Measurements from ENCODE around the gene ATP6V1G2.
A peak's percentile ranks its signal among the peaks of the same experiment; 100 is the strongest.

Gene ATP6V1G2

GRCh38 chr6:31547727-31548543, 1.5 kb upstream of the ATP6V1G2 start:
- no peak for DNase-seq (ENCODE audit: low read depth)

DNA sequence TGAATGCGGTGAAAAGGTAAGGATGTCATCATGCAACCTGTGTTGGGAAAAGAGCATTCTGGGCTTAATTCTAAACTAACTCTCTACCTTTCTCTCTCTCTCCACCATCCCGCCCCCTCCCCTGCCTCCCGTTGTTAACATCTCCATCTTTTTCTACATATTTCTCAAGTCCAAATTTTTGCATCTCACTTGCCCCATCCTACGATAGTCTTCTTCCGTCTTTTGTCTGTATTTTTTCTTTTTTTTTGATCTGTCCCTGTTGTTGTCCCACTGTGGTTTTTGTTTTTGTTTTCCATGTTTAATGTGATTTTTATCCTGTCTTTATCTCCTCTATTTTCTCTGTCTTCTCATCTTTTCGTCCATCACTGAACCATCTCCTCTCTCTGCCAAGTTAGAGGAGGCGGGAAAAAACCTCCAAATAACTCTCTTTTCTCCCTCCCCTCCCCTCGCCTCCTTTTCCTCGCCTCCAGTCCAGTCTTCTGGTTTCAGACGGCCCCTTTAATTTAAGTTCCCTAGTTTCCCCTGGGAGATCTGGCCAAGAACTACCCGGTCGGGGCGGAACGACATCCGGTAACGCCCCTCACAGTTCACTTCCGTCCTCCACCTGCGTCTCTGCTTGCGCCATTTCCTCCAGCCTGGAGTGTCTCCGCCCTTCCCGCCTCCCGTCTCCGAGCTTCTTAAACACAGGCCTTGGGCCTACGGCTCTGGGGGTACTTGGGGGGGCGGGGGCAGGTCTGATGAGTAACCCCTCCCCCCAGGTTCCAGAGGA, 734 bp upstream of the ATP6V1G2 start, which contains the start of gene NFKBIL1:
Gene NFKBIL1 (plus strand): TSS at position 651 of the 769 bp plus-strand sequence. CDS start 87 bp downstream, at position 738.
- DNase-seq (ENCODE audit: low read depth) = peak; percentile 98

GRCh38 chr6:31545291-31545690, 1.1 kb downstream of the ATP6V1G2 start:
- no peak for DNase-seq (ENCODE audit: low read depth)

GRCh38 chr6:31544676-31545075, 1.7 kb downstream of the ATP6V1G2 start:
- DNase-seq (ENCODE audit: low read depth) = no peak

- no peak for DNase-seq (ENCODE audit: low read depth)
These were observed 2.8 kb downstream of the ATP6V1G2 start for GRCh38 chr6:31543639-31544038.

DNA sequence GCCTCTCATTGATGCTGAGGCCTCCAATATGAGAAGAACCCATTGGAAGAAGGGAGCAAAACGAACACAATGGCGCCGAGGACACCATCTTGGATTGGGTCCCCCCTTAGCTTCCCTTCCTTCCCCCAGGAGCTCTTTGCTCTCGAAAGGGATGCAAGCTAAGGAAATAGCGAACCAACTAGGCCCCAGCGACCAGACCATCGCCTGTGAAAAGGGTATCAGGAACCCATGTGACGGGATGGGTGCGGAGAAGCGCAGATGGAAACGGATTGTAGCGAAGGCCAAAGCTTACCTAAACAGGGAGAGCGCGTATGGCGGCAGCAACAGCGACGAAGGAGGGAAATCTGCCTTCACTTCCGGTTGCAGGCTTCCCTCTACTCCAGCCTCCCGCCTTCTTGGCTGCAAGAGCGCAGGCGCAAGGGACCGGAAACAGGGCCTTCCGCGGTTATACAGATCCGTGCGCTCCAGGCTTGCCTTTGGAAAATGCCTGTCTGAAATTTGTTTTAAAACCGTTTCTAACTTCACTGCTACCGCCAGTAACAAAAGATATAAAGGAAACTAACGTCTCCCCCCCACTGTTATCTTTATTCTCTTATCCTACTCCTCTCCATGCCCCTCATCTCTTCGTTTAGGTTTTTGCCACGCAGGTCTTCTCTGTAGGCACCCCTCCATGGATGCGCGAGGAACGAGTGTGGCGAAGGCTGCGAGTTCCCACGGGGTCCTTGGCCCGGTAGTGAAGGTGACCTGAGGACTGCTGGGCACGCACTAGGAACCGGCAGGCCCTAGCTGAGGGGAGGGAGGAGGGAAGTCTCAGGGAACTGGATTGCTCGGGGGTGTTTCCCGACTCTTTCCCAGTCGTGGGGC, 4.5 kb downstream of the ATP6V1G2 start, which contains the start of gene DDX39B:
Gene DDX39B (minus strand): TSS at position 346 of the 864 bp plus-strand sequence. CDS start 1,471 bp downstream, outside the sequence.
- peak; percentile 97 for DNase-seq (ENCODE audit: low read depth)

DNA sequence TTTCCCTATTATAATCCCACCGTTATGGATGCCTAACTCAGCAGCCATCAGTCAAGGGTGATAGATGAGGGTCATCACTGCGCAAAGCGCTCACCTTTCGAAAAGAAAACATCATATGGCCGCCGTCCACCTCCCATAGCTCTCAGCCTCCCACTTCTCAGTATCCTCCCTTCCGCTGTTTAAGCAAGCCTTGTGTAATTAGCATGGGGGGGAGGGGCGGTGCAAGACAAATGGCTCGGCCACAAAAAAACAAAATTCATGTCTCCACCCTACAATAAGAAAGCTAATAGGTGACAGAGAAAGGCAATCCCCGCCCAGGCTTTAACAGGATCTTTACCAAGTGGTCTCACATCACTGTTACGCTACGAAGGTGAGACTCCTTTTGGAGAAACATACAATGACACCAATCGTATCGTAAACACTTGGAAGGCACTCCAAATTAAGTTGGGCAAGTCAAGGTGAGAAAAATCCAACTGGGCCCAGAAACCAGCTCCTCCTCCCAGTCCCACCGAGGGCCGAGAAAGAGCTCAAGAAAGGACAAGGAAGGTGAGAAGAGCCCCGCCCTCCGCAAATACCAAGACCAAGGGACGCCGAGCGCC, 5.2 kb downstream of the ATP6V1G2 start:
- peak; percentile 67 for DNase-seq (ENCODE audit: low read depth)

DNA sequence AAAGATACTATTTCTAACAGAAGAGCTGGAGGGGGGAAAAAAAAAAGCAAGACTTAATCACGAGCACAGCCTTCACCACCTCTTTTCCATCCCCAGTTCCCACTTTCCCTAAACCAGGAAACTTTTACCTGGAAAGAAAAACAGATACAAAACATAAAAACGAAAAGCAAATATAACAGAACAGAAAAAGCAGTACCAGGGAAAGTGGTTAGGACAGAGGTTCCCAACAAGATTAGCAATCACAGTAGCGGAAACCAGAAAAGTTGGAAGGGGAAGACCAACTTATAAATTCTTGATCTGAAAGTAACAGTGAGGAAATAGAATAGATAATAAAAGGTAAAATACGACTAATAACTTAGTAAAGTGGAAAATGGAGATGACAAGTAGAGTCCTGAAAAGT, 5.8 kb downstream of the ATP6V1G2 start:
- no peak for DNase-seq (ENCODE audit: low read depth)

GRCh38 chr6:31538805-31539400, 7.5 kb downstream of the ATP6V1G2 start:
- DNase-seq (ENCODE audit: low read depth) = no peak

DNA sequence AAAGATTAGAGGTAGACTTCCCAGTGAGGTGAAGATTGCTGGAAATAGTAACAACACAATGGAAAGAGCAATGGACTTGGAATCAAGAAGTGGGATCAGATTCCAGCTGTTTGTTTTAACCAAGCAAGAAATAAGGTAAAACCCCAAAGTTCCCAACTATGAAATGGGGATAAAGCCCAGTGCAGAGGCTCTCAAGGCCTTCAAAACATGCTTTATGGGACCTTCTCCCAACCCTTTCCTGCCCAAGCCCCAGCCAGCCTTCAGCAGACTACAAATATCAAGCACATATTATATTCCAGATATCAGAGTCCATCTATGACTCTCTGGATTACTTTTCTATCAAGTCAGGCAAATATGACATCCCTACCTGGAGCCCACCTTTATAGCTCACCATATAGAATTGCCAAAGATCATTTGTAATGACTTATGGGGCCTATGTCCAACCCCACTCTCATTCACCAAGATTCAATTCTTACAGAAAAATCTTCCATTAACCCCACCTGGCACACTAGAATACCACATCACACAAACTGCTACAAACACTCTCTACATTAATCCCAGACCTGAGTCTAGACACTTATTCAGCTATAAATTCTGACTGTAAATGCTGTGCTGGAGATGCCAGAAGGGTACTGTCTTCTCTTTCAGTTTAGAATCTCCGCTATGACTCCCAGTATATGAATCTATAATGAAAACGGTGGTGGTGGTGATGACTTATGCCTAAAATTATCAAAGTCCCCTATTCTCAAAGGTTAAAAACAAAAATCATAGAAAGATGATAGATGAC, 10.7 kb downstream of the ATP6V1G2 start:
- DNase-seq (ENCODE audit: low read depth) = no peak

DNA sequence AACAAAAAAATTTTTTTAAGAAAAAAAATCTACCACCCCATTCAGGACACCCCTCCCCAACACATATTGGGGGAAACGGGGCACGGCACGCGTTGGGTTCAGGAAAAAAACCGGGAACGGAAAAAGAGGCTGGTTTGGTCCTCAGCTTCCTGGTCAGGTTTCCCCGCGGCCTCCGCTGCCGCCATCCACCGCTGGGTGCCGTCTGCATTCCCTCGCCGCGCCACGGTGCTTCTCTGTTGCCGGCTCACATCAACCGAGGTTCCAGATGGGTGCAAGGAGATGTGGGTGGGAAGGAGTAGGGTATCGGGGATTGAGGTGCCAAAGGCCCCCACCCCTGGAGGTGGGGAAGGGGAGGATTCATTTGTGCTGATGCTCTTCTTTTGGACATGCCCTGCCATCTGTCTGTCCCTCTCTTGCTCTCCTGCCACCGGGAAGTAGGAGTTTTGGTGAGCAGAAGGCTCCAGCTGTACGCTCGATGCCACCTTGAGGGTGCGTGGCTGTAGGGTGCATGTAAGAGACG, 11.8 kb downstream of the ATP6V1G2 start:
- no peak for DNase-seq (ENCODE audit: low read depth)

DNA sequence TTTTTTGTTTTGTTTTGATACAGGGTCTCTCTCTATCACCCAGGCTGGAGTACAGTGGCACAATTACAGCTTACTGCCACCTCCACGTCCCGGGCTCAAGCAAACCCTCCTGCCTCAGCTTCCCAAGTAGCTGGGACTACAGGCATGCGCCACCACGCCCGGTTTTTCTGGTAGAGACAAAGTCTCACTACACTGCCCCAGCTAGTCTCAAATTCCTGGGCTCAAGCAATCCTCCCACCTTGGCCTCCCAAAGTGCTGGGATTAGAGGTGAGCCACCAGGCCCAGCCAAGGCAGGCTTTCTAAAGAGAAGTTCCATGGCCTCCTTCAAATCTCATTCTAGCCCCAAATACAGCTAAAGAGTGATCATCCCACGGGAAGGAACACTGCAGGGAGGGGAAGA, 12.4 kb downstream of the ATP6V1G2 start:
- DNase-seq (ENCODE audit: low read depth) = no peak

GRCh38 chr6:31533455-31533841, 13.0 kb downstream of the ATP6V1G2 start:
- DNase-seq (ENCODE audit: low read depth) = no peak

- DNase-seq (ENCODE audit: low read depth) = no peak
These were observed 13.6 kb downstream of the ATP6V1G2 start for GRCh38 chr6:31532644-31533454.

DNA sequence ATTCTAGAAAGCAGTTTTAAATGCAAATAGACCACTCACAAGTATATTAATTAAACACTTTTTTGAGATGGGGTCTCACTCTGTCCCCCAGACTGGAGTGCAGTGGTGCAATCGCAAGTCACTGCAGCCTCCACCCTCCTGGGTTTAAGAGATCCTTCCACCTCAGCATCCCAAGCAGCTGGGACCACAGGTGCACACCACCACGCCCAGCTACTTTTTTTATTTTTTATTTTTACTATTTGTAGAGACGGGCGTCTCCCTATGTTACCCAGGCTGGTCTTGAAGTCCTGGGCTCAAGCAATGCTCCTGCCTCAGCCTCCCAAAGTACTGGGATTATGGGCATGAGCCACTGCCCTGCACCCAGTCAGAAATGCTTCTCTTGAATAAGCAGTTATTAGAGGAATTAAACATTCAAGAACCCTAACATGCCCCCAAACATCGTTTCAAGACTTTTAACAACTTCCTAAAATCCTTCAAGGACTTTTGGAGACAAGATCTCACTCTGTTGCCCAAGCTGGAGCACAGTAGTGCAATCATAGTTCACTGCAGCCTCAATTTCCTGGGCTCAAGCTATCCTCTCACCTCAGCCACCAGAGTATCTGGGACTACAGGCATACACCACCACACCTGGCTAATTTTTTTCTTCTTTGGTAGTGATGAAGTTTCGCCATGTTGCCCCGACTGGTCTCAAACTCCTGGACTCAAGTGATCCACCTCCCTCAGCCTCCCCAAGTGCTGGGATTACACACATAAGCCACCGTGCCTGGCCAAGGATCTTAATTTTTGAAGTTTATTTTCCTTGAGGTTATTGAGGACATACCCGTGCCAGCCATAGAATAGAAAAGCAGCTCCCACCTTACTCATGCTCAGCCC, 14.4 kb downstream of the ATP6V1G2 start:
- DNase-seq (ENCODE audit: low read depth) = no peak

GRCh38 chr6:31531162-31531561, 15.2 kb downstream of the ATP6V1G2 start:
- DNase-seq (ENCODE audit: low read depth) = no peak

GRCh38 chr6:31530659-31531058, 15.7 kb downstream of the ATP6V1G2 start:
- DNase-seq (ENCODE audit: low read depth) = no peak
